IMR-90 (cell line): ENCODE measurements around the gene CES3. TPM values are rescaled to one million over a fixed set of nuclear protein-coding genes. Genes with fewer than 3 reads are reported as not detected.

ENCODE experiments used
- ATAC-seq: fragments of 200-7000 bp; cut with Tn5 transposase; 2 replicates; pipeline ENCODE4 v1.9.1; 2020; ENCODE audit warnings: low read depth, mild to moderate bottlenecking, moderate library complexity
- BruUV-seq: library from RNA; stranded (reverse); fragments of 400-500 nt; replicated peaks from 2 replicates; lab custom pipeline; 2021; lab: Mats Ljungman, UMichigan
- CTCF ChIA-PET: fragments of 300-600 bp; formaldehyde crosslinking; extraction: SDS; loops from one replicate; lab custom pipeline; 2021; ENCODE audit warnings: antibody characterized with exemption; lab: Yijun Ruan, JAX
- POLR2A ChIA-PET: fragments of 300-600 bp; sonication (Branson Sonifier 250); formaldehyde crosslinking; loops from one replicate; lab custom pipeline; 2022; ENCODE audit warnings: antibody characterized with exemption; ENCODE audit not compliant: unreplicated experiment; lab: Charles Lee
- DNase-seq: peaks from one replicate; pipeline ENCODE4 v3.0.0; 2013
- H2AFZ ChIP-seq: replicated peaks from 2 replicates; pipeline ENCODE3; 2013; ENCODE audit warnings: low read length, mild to moderate bottlenecking; ENCODE audit not compliant: poor library complexity
- H2AK5ac ChIP-seq: 2 replicates; pipeline ENCODE4 v1.6.1; 2013; ENCODE audit warnings: low read depth, low read length, inconsistent platforms
- H2AK9ac ChIP-seq: replicated peaks from 2 replicates; pipeline ENCODE3; 2013; ENCODE audit warnings: mild to moderate bottlenecking, low read depth, low read length, moderate library complexity; ENCODE audit not compliant: poor library complexity
- H2BK120ac ChIP-seq: 2 replicates; pipeline ENCODE4 v1.6.1; 2013; ENCODE audit warnings: low read depth, low read length, inconsistent platforms
- H2BK15ac ChIP-seq: 3 replicates; pipeline ENCODE4 v1.6.1; 2013; ENCODE audit warnings: low read depth, low read length, inconsistent platforms
- H2BK20ac ChIP-seq: 2 replicates; pipeline ENCODE4 v1.6.1; 2013; ENCODE audit warnings: low read depth, mild to moderate bottlenecking, inconsistent platforms, low read length, moderate library complexity
- H2BK5ac ChIP-seq: 2 replicates; pipeline ENCODE4 v1.6.1; 2013; ENCODE audit warnings: mild to moderate bottlenecking, low read depth, low read length, inconsistent platforms; ENCODE audit not compliant: poor library complexity, severe bottlenecking
- H3K14ac ChIP-seq: replicated peaks from 2 replicates; pipeline ENCODE4 v1.6.1; 2013; ENCODE audit warnings: low read depth, low read length, inconsistent platforms
- H3K18ac ChIP-seq: 2 replicates; pipeline ENCODE4 v1.6.1; 2013; ENCODE audit warnings: low read depth, low read length, control low read depth
- H3K23ac ChIP-seq: 2 replicates; pipeline ENCODE4 v1.6.1; 2013; ENCODE audit warnings: low read depth, low read length, inconsistent platforms
- H3K27ac ChIP-seq: 2 replicates; pipeline ENCODE4 v1.5.1; 2013; ENCODE audit warnings: mild to moderate bottlenecking, control low read depth, low read length; ENCODE audit not compliant: insufficient read depth
- H3K27me3 ChIP-seq: 2 replicates; pipeline ENCODE4 v1.6.1; 2013; ENCODE audit warnings: low read length; ENCODE audit not compliant: control insufficient read depth, insufficient read depth
- H3K36me3 ChIP-seq: 2 replicates; pipeline ENCODE4 v1.6.1; 2013; ENCODE audit warnings: low read length, mixed read lengths; ENCODE audit not compliant: control insufficient read depth, insufficient read depth
- H3K4ac ChIP-seq: 2 replicates; pipeline ENCODE4 v1.6.1; 2013; ENCODE audit warnings: low read depth, low read length, inconsistent platforms
- H3K4me1 ChIP-seq: 2 replicates; pipeline ENCODE4 v1.6.1; 2013; ENCODE audit warnings: low read length, mixed read lengths; ENCODE audit not compliant: control insufficient read depth, insufficient read depth
- H3K4me2 ChIP-seq: 2 replicates; pipeline ENCODE4 v1.6.1; 2013; ENCODE audit warnings: low read depth, mild to moderate bottlenecking, control low read depth, low read length, moderate library complexity
- H3K4me3 ChIP-seq: 2 replicates; pipeline ENCODE4 v1.5.1; 2013; ENCODE audit warnings: low read depth, mild to moderate bottlenecking, control low read depth, low read length, moderate library complexity; ENCODE audit not compliant: insufficient read depth
- H3K56ac ChIP-seq: 2 replicates; pipeline ENCODE4 v1.6.1; 2013; ENCODE audit warnings: low read length, inconsistent platforms; ENCODE audit not compliant: insufficient read depth; ENCODE audit errors: extremely low read depth
- H3K79me1 ChIP-seq, 2 experiments: 2 replicates each; pipeline ENCODE4 v1.6.1; 2013; ENCODE audit warnings: low read length in 2 of 2, inconsistent platforms in 1 of 2, low read depth in 1 of 2
- H3K9ac ChIP-seq: 2 replicates; pipeline ENCODE4 v1.6.1; 2013; ENCODE audit warnings: low read depth, low read length, control low read depth
- H3K9me1 ChIP-seq: 2 replicates; pipeline ENCODE4 v1.6.1; 2013; ENCODE audit warnings: low read length, inconsistent platforms; ENCODE audit not compliant: insufficient read depth
- H3K9me3 ChIP-seq: 2 replicates; pipeline ENCODE4 v1.6.1; 2013; ENCODE audit warnings: low read length; ENCODE audit not compliant: control insufficient read depth, insufficient read depth
- H4K20me1 ChIP-seq: 2 replicates; pipeline ENCODE4 v1.6.1; 2013; ENCODE audit warnings: low read length, inconsistent platforms; ENCODE audit not compliant: insufficient read depth
- H4K5ac ChIP-seq: 2 replicates; pipeline ENCODE4 v1.6.1; 2013; ENCODE audit warnings: mild to moderate bottlenecking, low read depth, low read length, control low read depth
- H4K8ac ChIP-seq, 2 experiments: 2 replicates each; pipeline ENCODE4 v1.6.1; 2013; ENCODE audit warnings: low read depth in 2 of 2, low read length in 2 of 2, control low read depth in 1 of 2, inconsistent platforms in 1 of 2
- H4K91ac ChIP-seq: 2 replicates; pipeline ENCODE4 v1.6.1; 2013; ENCODE audit warnings: low read depth, low read length, inconsistent platforms; ENCODE audit not compliant: insufficient read depth
- CEBPB ChIP-seq: IDR thresholded peaks from 2 replicates; pipeline ENCODE4 v1.6.1; 2012; ENCODE audit warnings: low read depth, low read length, improper control_type of control experiment
- CHD1 ChIP-seq: IDR thresholded peaks from 2 replicates; pipeline ENCODE4 v1.6.1; 2012; ENCODE audit warnings: low read depth, low read length, improper control_type of control experiment
- ELK1 ChIP-seq: fragments of 150-350 bp; IDR thresholded peaks from 2 replicates; pipeline ENCODE4 v1.6.1; 2016; ENCODE audit warnings: low read depth, mild to moderate bottlenecking, low read length, moderate library complexity, borderline replicate concordance
- MAZ ChIP-seq: IDR thresholded peaks from 2 replicates; pipeline ENCODE4 v1.6.1; 2012; ENCODE audit warnings: low read depth, mild to moderate bottlenecking, low read length, improper control_type of control experiment, moderate library complexity, borderline replicate concordance
- POLR2A ChIP-seq: IDR thresholded peaks from 2 replicates; pipeline ENCODE4 v1.6.1; 2012; ENCODE audit warnings: mild to moderate bottlenecking, low read depth, low read length
- RAD21 ChIP-seq: IDR thresholded peaks from 2 replicates; pipeline ENCODE4 v1.6.1; 2012; ENCODE audit warnings: low read length, improper control_type of control experiment
- RCOR1 ChIP-seq: IDR thresholded peaks from 2 replicates; pipeline ENCODE4 v1.6.1; 2012; ENCODE audit warnings: mild to moderate bottlenecking, low read length, improper control_type of control experiment; ENCODE audit not compliant: insufficient replicate concordance
- WGBS, 2 experiments: methylation state at CpG; one replicate each; pipeline versions ENCODE4 v1.1.5 to v1.1.7; 2013; ENCODE audit warnings: missing lambda C conversion rate in 2 of 2; ENCODE audit not compliant: insufficient read length in 1 of 2; ENCODE audit errors: extremely low coverage in 2 of 2; 5-methylcytosine and 5-hydroxymethylcytosine counted together
- dilution Hi-C: fragments of 300-500 bp; cut with HindIII; formaldehyde crosslinking; loops from one replicate; pipeline ENCODE4 v1.14.3; 2018; ENCODE audit warnings: low sequenced_read_pairs; ENCODE audit not compliant: unreplicated experiment
- in situ Hi-C: fragments of 300-500 bp; cut with MboI; formaldehyde crosslinking; loops from 3 replicates; pipeline ENCODE4 v1.14.3; 2019; ENCODE audit warnings: low sequenced_read_pairs, inconsistent platforms, mixed read lengths
- intact Hi-C: fragments of 100-400 bp; cut with micrococcal nuclease; formaldehyde crosslinking; loops from 2 replicates; pipeline ENCODE4 v1.10.0; 2022
- polyA plus RNA-seq, 3 experiments: library from polyadenylated mRNA; depleted of rRNA; stranded (reverse); fragments of >200 nt; gene quantifications; 2 replicates each; pipeline ENCODE4 v1.2.3, GENCODE V29; 2012; ENCODE audit warnings: low replicate concordance in 1 of 3
- total RNA-seq: library from RNA; depleted of rRNA; stranded (reverse); fragments of >200 nt; gene quantifications from 2 replicates; pipeline ENCODE4 v1.2.3, GENCODE V29; 2012

The CES3 gene
- total and polyA plus RNA-seq, 2 of the 4 experiments (the other 2 are of a cell fraction) = 0.03 TPM; not detected in 1

DNA sequence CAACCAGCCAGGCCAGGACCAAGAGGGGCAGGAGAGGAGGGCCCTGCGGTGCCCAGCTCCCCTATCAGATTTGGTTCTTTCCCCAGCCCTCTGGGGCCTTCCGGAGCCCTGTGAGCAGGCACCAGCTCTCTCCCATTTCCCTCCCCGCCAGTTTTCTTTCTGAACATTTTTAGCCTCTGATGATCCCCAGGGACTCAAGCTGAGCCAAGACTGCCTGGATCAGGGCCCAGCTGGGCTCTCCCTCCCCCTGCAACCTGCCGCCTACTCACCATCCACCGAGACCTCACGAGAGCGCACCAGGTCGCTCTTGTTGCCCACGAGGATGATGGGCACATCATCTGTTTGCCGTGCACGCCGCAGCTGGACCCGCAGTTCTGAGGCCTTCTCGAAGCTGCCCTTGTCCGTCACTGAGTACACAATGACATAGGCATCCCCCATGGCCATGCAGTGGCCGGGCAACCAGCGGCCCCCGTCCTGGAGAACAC, 37.8 kb upstream of the CES3 start:
- no peak for ATAC-seq

More for the DNA sequence above, 37.8 kb upstream of the CES3 start:
- H3K4me2 ChIP-seq = no peak overlapping the region
- CTCF ChIA-PET = no interaction called here
- H3K23ac ChIP-seq = no peak overlapping the region
- no peaks in the 10 kb centered on the region for H3K9me3 ChIP-seq
- H3K27me3 ChIP-seq = peaks cover 21% of the 10 kb centered on the region
- in situ Hi-C loops (no loop called here), intact Hi-C loops (no loop called here), dilution Hi-C loops (no loop called here)
- no peak overlapping the region for H2BK120ac ChIP-seq
- H3K18ac ChIP-seq = no peak overlapping the region
- TF ChIP-seq ELK1 (no peak), MAZ (no peak), CEBPB (no peak), CHD1 (no peak), RAD21 (no peak), POLR2A (no peak), RCOR1 (no peak)
- no peak overlapping the region for H2AK5ac ChIP-seq
- no peak overlapping the region for H2AFZ ChIP-seq
- no peak overlapping the region for H2BK20ac ChIP-seq
- peaks cover 23% of the 10 kb centered on the region for H3K4me1 ChIP-seq
- H2BK5ac ChIP-seq = no peak overlapping the region
- H4K91ac ChIP-seq = no peak overlapping the region
- 71% methylated on average over 13 of the region's 18 CpGs; no CpG with 5 or more reads in 1 of the 2 experiments for WGBS, 2 experiments
- BruUV-seq = no TSS peak
- H2AK9ac ChIP-seq = no peak overlapping the region
- H4K5ac ChIP-seq = no peak overlapping the region
- H3K9ac ChIP-seq = no peak overlapping the region
- H3K4me3 ChIP-seq = no peak overlapping the region
- no peak overlapping the region for H3K56ac ChIP-seq
- no peaks in the 10 kb centered on the region for H3K79me1 ChIP-seq
- H3K27ac ChIP-seq = no peak overlapping the region
- DNase-seq = peak; percentile 47
- no peak overlapping the region for H2BK15ac ChIP-seq
- H4K8ac ChIP-seq = no peak overlapping the region
- POLR2A ChIA-PET = no interaction called here
- peaks cover 18% of the 10 kb centered on the region for H3K9me1 ChIP-seq
- H4K20me1 ChIP-seq = no peaks in the 10 kb centered on the region
- no peak overlapping the region for H3K14ac ChIP-seq
- H3K4ac ChIP-seq = no peak overlapping the region
- H3K36me3 ChIP-seq = no peaks in the 10 kb centered on the region
